Measurements from ENCODE around the gene DOCK4.

GRCh38 chr7:112214883-112215282, 8.7 kb upstream of the DOCK4 start:
- no peak for TF ChIP-seq EZH2 (IDR thresholded peaks at IDR 0.05; ENCODE audit: insufficient read depth, poor library complexity, severe bottlenecking)
- no peak for TF ChIP-seq EZH2phosphoT487 (IDR thresholded peaks at IDR 0.05; ENCODE audit: insufficient read depth, low read depth)
